Liver (tissue), 3 donors: ENCODE results near the gene GOLGA8S.

Experiments
- ATF3 ChIP-seq: IDR thresholded peaks from 2 replicates; pipeline ENCODE4 v1.6.1; 2016; ENCODE audit warnings: antibody characterized with exemption
- CTCF ChIP-seq: fragments of 150-350 bp; IDR thresholded peaks from 2 replicates; pipeline ENCODE4 v1.5.1; 2017; ENCODE audit warnings: improper control_type of control experiment, low read depth, low read length; ENCODE audit not compliant: missing input control
- EGR1 ChIP-seq, 2 donors: IDR thresholded peaks; 2 replicates each; pipeline ENCODE4 v1.6.1; 2016 to 2018; ENCODE audit warnings: antibody characterized with exemption in 2 of 2, low read depth in 2 of 2
- FOXA1 ChIP-seq: IDR thresholded peaks from 2 replicates; pipeline ENCODE4 v1.6.1; 2016; ENCODE audit warnings: antibody characterized with exemption
- GABPA ChIP-seq, 2 donors: IDR thresholded peaks in 1 of 2; conservative IDR thresholded peaks in 1 of 2; 2 replicates each; pipeline ENCODE4 v1.6.1; 2016; ENCODE audit warnings: antibody characterized with exemption in 2 of 2, mild to moderate bottlenecking in 1 of 2, moderate library complexity in 1 of 2
- JUND ChIP-seq, 2 donors: IDR thresholded peaks; 2 replicates each; pipeline ENCODE4 v1.6.1; 2016; ENCODE audit warnings: antibody characterized with exemption in 2 of 2
- MAX ChIP-seq: IDR thresholded peaks from 2 replicates; pipeline ENCODE4 v1.6.1; 2016; ENCODE audit warnings: antibody characterized with exemption
- RAD21 ChIP-seq, 2 donors: IDR thresholded peaks; 2 replicates each; pipeline ENCODE4 v1.6.1; 2016; ENCODE audit warnings: antibody characterized with exemption in 2 of 2, mild to moderate bottlenecking in 2 of 2
- REST ChIP-seq: IDR thresholded peaks from 2 replicates; pipeline ENCODE4 v1.6.1; 2016; ENCODE audit warnings: antibody characterized with exemption, mild to moderate bottlenecking
- TAF1 ChIP-seq: conservative IDR thresholded peaks from 2 replicates; pipeline ENCODE4 v1.6.1; 2016; ENCODE audit warnings: antibody characterized with exemption, mild to moderate bottlenecking
- YY1 ChIP-seq: IDR thresholded peaks from 2 replicates; pipeline ENCODE4 v1.6.1; 2016; ENCODE audit warnings: antibody characterized with exemption, mild to moderate bottlenecking
- ZBTB33 ChIP-seq: IDR thresholded peaks from 2 replicates; pipeline ENCODE4 v1.6.1; 2016; ENCODE audit warnings: antibody characterized with exemption
- donor health status: healthy.
- donor health status: healthy.

GRCh38 chr15:23372284-23372683 is 17.7 kb downstream of the GOLGA8S start:
- no peak for TF ChIP-seq MAX
- TF ChIP-seq TAF1: no peak
- no peak for TF ChIP-seq REST
- no peak for TF ChIP-seq JUND (IDR thresholded peaks at IDR 0.05)
- TF ChIP-seq CTCF: no peak
- no peak for TF ChIP-seq YY1
- TF ChIP-seq RAD21 (IDR thresholded peaks at IDR 0.05): no peak
- no peak for TF ChIP-seq EGR1 (IDR thresholded peaks at IDR 0.05; ENCODE audit: low read depth in 2 of 2)
- no peak for TF ChIP-seq ZBTB33
- TF ChIP-seq GABPA (IDR thresholded peaks at IDR 0.05 in 1 of 2, conservative IDR thresholded peaks at IDR 0.05 in 1 of 2): no peak
- no peak for TF ChIP-seq ATF3
- TF ChIP-seq FOXA1: no peak
